K562 (cell line): ENCODE data around the gene EGF.

ENCODE experiments used
- ESRRA ChIP-seq: fragments of 450-650 bp; IDR thresholded peaks from 2 replicates; pipeline ENCODE4 v1.6.1; 2014; ENCODE audit warnings: low read depth, mild to moderate bottlenecking, moderate library complexity, borderline replicate concordance
- EZH2 ChIP-seq: IDR thresholded peaks from 2 replicates; pipeline ENCODE4 v1.6.1; 2012; ENCODE audit warnings: low read depth, mild to moderate bottlenecking, inconsistent platforms, low read length, borderline replicate concordance
- LARP7 ChIP-seq: fragments of 450-650 bp; IDR thresholded peaks from 2 replicates; pipeline ENCODE4 v1.6.1; 2016
- POLR2AphosphoS2 ChIP-seq: IDR thresholded peaks from 2 replicates; pipeline ENCODE4 v1.6.1; 2012; ENCODE audit warnings: low read length, improper control_type of control experiment
- ZNF408 ChIP-seq: fragments of 250-450 bp; sonication (Bioruptor Pico); IDR thresholded peaks from 2 replicates; pipeline ENCODE4 v1.4.0; 2020; ENCODE audit warnings: low read depth, mild to moderate bottlenecking, moderate library complexity
- ZNF644 ChIP-seq: fragments of 200-800 bp; sonication (Bioruptor generic); IDR thresholded peaks from 2 replicates; pipeline ENCODE4 v1.6.1; 2016; ENCODE audit warnings: low read depth, missing genetic modification characterization, missing compliant biosample characterization
- TF ChIP-seq, protein P1 (sequence below): IDR thresholded peaks from 2 replicates; pipeline ENCODE4 v1.6.1; 2011; ENCODE audit warnings: borderline replicate concordance, low read depth, mild to moderate bottlenecking, moderate library complexity, low read length; ENCODE audit not compliant: insufficient read depth, poor library complexity, severe bottlenecking
- TF ChIP-seq, protein P2 (sequence below): fragments of 250-450 bp; sonication (Bioruptor Pico); IDR thresholded peaks from 2 replicates; pipeline ENCODE4 v1.5.0; 2021

DNA sequence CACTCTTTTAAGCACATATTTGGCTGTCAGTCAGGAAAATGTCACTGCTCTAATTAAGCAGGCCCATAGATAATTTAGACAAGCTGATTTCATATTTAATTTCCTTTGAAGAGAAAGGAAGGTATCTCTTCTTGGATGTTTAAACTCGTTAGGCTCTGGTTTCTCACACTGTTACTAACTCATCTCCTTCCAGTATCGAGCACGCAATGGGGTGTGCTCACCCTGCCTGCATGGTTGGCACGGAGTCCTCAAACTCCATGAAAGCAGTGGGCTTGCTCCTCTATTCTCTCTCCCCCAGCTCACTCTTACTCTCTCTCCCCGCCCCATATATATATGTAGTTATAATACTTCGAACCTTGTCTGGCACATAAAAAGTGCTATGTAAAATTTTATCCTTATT is 76.9 kb downstream of the EGF start:
- TF ChIP-seq EZH2 = no peak
- TF ChIP-seq, protein P1, sequence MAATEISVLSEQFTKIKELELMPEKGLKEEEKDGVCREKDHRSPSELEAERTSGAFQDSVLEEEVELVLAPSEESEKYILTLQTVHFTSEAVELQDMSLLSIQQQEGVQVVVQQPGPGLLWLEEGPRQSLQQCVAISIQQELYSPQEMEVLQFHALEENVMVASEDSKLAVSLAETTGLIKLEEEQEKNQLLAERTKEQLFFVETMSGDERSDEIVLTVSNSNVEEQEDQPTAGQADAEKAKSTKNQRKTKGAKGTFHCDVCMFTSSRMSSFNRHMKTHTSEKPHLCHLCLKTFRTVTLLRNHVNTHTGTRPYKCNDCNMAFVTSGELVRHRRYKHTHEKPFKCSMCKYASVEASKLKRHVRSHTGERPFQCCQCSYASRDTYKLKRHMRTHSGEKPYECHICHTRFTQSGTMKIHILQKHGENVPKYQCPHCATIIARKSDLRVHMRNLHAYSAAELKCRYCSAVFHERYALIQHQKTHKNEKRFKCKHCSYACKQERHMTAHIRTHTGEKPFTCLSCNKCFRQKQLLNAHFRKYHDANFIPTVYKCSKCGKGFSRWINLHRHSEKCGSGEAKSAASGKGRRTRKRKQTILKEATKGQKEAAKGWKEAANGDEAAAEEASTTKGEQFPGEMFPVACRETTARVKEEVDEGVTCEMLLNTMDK = no peak
- TF ChIP-seq ZNF644 = no peak
- no peak for TF ChIP-seq ESRRA
- TF ChIP-seq ZNF408 (CRISPR knock-in tag) = no peak
- TF ChIP-seq, protein P2, sequence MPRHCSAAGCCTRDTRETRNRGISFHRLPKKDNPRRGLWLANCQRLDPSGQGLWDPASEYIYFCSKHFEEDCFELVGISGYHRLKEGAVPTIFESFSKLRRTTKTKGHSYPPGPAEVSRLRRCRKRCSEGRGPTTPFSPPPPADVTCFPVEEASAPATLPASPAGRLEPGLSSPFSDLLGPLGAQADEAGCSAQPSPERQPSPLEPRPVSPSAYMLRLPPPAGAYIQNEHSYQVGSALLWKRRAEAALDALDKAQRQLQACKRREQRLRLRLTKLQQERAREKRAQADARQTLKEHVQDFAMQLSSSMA (CRISPR knock-in tag) = no peak
- TF ChIP-seq POLR2AphosphoS2 = no peak
- TF ChIP-seq LARP7 = no peak
